GM19372 (cell line): ENCODE results near the gene PIK3AP1.

Experiments used
- ATAC-seq: cut with Tn5 transposase; IDR thresholded peaks from one replicate; pipeline ENCODE4 v1.9.1; 2021; ENCODE audit warnings: mild to moderate bottlenecking, low read depth, moderate library complexity; ENCODE audit not compliant: unreplicated experiment

Gene PIK3AP1

DNA sequence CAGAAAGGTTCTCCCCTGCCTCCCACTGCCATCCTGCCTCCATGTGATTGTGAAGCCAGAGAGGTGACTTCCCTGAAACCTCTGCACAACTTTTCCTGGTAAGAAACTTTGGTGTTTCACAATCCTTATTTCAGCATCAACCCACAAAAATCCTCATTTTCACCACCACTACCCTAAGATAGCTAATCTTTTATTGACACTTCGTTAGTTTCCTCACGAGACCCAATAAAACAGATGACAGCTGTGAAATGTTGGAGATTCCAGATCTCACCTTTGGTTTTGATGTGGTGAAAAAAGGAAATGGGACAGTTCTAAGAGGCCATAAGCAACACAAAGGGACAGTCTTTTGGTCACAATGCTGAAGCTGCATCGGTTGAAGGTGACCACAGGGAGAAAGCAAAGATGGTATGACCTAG lies 73.6 kb downstream of the PIK3AP1 start:
- no peak for ATAC-seq

DNA sequence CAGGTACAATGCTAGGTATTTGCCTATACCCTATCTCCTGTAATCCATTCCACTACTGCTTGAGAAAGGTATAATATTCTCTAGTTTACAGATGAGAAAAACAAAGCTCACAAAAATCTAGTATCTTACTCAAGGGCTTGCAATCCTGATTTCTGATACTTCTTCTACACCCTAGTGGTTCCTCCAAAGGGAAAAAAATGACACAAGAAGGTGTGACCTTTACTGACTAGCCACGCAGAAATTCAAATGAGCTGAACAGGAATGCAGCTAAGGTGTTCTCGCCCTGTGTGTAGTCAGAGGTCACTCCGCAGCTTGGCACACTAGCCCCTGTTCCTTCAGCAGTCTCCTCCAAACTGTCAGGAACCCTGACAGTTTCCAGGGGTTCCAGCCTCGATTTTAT lies 74.0 kb downstream of the PIK3AP1 start:
- ATAC-seq: no peak

DNA sequence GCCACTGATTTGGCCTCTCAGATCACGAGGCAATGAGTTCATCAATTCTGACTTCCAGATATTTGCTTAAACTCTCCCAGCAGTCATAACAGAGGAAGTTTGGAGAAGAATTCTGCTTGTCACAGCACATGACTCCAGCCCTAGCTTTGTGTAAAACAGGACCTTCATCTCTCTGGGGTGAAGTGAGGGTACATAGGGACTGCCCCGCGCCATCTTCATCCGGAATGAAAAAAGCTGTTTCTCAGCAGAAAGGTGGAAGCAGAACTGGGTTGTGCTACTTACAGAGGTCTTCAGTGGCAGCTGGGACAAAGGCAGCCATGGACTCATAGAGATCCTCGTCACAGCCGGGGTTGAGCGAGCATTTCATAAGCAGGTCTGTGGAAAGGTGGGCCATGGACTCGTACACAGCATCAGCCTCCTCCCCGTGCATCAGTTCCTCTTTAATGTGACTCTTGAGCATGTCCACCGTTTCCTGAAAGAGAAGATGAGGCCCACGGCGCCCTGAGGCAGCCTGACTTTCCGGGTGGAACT lies 75.1 kb downstream of the PIK3AP1 start:
- peak; percentile 65 for ATAC-seq

- no peak for ATAC-seq
Observed at GRCh38 chr10:96643920-96644319, 76.4 kb downstream of the PIK3AP1 start.

DNA sequence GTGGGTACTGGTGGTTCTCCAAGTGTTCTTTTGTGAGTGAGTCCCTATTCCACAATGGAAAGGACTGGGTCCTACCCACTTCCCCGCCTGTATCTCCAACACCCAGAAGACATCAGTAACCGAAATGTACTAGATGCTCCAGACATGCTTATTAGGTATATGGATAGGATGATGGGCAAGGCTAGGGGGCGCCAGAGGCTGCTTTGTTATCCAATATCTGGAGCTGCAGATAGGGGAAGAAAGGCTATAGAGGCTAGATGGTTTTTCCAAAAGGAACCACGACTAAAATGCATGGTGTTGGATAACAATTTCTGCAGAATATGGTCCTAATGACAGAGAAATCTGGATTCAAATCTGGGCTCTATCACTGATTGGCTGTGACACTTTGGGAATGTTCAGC lies 77.3 kb downstream of the PIK3AP1 start:
- ATAC-seq: no peak

DNA sequence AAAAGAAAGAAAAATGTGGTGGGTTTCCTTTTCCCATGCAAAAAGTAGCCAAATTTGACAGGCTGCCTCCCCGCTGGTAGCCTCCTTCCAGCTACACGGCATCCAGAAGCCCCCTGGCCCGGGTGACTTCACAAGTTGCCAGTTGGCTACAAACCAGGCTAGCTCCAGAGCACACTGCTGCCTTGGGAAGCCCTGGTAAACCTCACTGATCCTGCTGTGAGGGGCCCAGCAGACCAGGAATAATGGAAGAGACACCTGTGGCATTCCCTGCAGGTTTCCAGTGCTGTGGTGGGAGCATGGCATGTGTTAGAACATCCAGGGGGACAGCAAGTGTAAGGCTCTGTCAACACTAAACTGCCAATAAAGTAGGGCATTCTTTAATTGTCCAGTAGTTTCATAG lies 77.8 kb downstream of the PIK3AP1 start:
- ATAC-seq: no peak

- ATAC-seq: no peak
Observed at GRCh38 chr10:96641396-96642295, 78.7 kb downstream of the PIK3AP1 start.

GRCh38 chr10:96639899-96640298 lies 80.4 kb downstream of the PIK3AP1 start:
- ATAC-seq: no peak

GRCh38 chr10:96638696-96639095 lies 81.6 kb downstream of the PIK3AP1 start:
- ATAC-seq: no peak

- no peak for ATAC-seq
Observed at GRCh38 chr10:96638120-96638519, 82.2 kb downstream of the PIK3AP1 start.

GRCh38 chr10:96637709-96638108 lies 82.6 kb downstream of the PIK3AP1 start:
- no peak for ATAC-seq

DNA sequence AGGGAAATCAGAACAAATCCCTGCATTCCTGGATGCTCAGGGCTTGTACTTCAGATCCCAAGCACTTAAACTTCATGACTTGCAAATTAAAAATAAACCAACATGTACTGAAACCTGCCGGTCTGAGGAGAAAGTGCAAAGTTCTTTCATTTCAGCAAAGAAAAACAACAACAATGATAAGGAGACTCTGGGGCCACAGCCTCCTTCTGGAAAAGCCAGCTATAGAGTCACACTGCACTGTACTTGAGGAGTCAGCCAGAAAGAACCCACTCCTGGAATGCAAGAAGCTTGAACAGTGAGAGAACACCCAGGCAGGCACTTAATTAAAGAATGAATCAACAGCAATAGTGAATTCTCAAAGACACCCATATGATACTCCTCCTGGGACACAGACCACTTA lies 83.8 kb downstream of the PIK3AP1 start:
- ATAC-seq: no peak

- no peak for ATAC-seq
Observed at GRCh38 chr10:96632974-96633710, 87.2 kb downstream of the PIK3AP1 start.

- ATAC-seq: no peak
Observed at GRCh38 chr10:96627292-96627691, 93.0 kb downstream of the PIK3AP1 start.

- no peak for ATAC-seq
Observed at GRCh38 chr10:96626795-96627194, 93.5 kb downstream of the PIK3AP1 start.

- ATAC-seq: no peak
Observed at GRCh38 chr10:96625173-96625572, 95.1 kb downstream of the PIK3AP1 start.

- no peak for ATAC-seq
Observed at GRCh38 chr10:96622013-96622787, 98.1 kb downstream of the PIK3AP1 start.

DNA sequence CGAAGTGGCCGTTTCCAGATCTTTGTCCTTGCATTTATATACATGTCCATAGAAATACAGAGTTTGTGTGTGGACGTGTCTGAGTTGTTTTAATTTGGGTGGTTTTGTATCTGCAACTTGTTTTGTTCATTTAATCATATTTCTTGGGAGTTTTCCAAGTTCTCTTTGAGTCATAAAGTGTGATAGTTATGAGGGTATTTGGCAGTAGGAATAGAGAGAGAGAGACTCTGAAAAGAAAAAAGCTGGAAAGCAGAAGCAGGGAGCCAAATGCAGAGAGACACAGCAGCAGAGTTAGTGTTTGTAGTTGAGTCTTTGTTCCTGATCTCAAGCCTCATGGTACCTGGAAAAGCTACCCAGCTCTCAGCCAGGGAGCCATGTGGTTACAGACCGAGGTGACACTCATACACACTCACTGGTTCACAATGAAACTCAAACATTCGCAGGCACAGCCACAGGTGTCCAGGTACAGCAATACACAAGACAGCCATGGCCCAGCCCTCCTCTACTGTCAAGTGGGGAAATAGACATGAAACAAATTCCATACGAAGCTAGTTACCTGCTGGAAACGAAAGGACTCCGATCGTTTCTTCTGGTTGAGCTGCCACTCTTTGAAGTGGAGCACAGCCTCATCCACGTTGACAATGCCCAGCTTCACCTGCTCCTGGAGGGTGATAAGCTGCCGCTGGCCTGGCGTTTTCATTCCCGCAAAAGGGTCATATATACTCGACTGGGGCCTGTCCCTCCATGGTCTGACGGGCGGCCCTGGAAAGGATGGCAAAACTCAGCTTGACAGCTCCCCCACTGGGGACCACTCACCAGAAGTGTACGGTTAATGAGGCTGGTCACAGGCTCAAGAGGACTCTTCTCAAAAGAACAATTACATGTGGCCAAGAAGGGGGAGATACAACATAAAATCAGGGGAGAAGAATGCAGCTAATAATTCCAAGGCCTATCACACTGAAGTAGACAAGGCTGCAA lies 100.2 kb downstream of the PIK3AP1 start:
- ATAC-seq: no peak

GRCh38 chr10:96619120-96619519 lies 101.2 kb downstream of the PIK3AP1 start:
- no peak for ATAC-seq

DNA sequence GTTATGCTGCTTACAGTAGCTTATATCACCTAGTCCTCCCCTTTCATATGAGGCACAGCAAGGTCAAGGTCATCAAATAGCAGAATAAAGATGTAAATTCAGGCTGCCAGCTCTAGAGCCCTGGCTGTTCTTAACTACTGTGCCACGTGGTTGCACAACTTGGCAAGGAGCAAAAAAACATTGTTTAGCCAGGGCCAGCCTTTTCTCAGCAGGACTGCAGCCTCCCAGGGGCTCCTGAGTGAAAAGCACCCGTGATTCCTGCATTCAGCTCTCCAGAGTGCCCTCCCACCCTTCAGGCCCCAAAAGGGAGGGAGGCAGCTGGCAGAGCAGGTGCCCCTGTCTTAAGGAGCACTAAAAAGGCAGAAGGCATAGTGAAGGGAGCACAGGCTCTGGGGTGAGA lies 101.7 kb downstream of the PIK3AP1 start:
- no peak for ATAC-seq
